ENCODE data around the gene TBC1D19. TPM values are rescaled to one million over a fixed set of nuclear protein-coding genes. Genes with fewer than 3 reads are reported as not detected.

Gene TBC1D19
- total and polyA plus RNA-seq, 2 experiments from 2014 or later, result 7.9 to 21.9 TPM

DNA sequence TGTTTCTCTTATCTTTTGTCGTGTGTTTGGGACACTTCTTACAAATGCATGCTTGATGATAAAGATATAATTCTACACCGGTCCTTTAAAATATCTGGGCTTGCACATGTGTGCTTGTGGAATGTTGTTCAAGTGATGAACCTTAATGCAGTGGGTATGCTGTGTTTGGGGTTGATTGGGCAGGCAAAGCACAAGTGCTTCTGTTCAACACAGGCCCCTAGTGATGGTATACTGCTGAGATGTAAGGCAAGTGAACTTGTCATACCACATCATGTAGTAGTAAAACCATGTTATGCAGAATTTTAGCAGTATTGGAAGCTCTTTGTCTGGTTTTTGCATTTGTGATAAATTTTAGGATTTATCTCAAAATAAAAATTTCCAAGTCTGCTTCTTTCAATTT is 23.9 kb downstream of the TBC1D19 start:
- Histone ChIP-seq H3K9me3 (ENCODE audit: low read depth) (no peaks in the 10 kb centered on the region), H3K36me3 (replicated peaks; ENCODE audit: insufficient read depth, low read depth) (no peaks in the 10 kb centered on the region), H3K27ac (no peak overlapping the region), H3K4me2 (no peak overlapping the region), H3K9me2 (replicated peaks; ENCODE audit: insufficient read depth) (no peaks in the 10 kb centered on the region), H3K4me1 (ENCODE audit: insufficient read depth) (no peaks in the 10 kb centered on the region), H2AFZ (no peak overlapping the region), H4K20me1 (ENCODE audit: insufficient read depth, poor library complexity, severe bottlenecking) (no peaks in the 10 kb centered on the region), H3K4me3 (no peak overlapping the region), H3K27me3 (no peaks in the 10 kb centered on the region), H3K79me2 (peaks cover 6% of the 10 kb centered on the region)
- TF ChIP-seq EZH2 (IDR thresholded peaks at IDR 0.05; ENCODE audit: borderline replicate concordance) (no peak), EZH2phosphoT487 (IDR thresholded peaks at IDR 0.05; ENCODE audit: low read depth, severe bottlenecking, unreplicated experiment) (no peak)
- TF ChIP-seq, protein P1, sequence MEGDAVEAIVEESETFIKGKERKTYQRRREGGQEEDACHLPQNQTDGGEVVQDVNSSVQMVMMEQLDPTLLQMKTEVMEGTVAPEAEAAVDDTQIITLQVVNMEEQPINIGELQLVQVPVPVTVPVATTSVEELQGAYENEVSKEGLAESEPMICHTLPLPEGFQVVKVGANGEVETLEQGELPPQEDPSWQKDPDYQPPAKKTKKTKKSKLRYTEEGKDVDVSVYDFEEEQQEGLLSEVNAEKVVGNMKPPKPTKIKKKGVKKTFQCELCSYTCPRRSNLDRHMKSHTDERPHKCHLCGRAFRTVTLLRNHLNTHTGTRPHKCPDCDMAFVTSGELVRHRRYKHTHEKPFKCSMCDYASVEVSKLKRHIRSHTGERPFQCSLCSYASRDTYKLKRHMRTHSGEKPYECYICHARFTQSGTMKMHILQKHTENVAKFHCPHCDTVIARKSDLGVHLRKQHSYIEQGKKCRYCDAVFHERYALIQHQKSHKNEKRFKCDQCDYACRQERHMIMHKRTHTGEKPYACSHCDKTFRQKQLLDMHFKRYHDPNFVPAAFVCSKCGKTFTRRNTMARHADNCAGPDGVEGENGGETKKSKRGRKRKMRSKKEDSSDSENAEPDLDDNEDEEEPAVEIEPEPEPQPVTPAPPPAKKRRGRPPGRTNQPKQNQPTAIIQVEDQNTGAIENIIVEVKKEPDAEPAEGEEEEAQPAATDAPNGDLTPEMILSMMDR (IDR thresholded peaks at IDR 0.05; ENCODE audit: poor library complexity), result no peak
- no peak for DNase-seq (ENCODE audit: low spot score)
- 46% methylated on average over 2 of the region's 2 CpGs for WGBS (ENCODE audit: low lambda C conversion rate, missing lambda C conversion rate)

DNA sequence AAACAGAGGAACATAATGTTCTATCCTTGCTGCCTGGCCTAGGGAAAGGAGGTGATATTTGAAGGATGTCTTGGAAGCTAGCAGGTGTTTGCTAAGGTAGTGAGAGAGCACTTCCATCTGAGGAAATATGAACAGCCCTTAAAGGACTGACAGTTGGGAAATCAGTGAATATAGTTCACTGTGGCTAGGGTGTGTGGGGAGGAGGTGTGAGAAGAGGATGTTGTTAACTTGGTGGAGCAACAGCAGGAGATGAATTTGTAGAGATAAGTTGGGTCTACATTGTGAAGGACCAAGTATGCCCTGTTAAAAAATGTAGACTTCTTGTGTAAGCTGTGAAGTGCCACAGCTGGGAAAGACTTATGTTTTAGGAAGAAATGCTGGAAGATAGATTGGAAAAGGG is 25.5 kb downstream of the TBC1D19 start:
- H2AFZ ChIP-seq, result no peak overlapping the region
- H3K4me3 ChIP-seq, result no peak overlapping the region
- H3K36me3 ChIP-seq (replicated peaks; ENCODE audit: insufficient read depth, low read depth), result no peaks in the 10 kb centered on the region
- no peaks in the 10 kb centered on the region for H3K9me2 ChIP-seq (replicated peaks; ENCODE audit: insufficient read depth)
- TF ChIP-seq EZH2 (IDR thresholded peaks at IDR 0.05; ENCODE audit: borderline replicate concordance), result no peak
- TF ChIP-seq, protein P1 (IDR thresholded peaks at IDR 0.05; ENCODE audit: poor library complexity), result no peak
- TF ChIP-seq EZH2phosphoT487 (IDR thresholded peaks at IDR 0.05; ENCODE audit: low read depth, severe bottlenecking, unreplicated experiment), result no peak
- no peaks in the 10 kb centered on the region for H3K27me3 ChIP-seq
- no peaks in the 10 kb centered on the region for H4K20me1 ChIP-seq (ENCODE audit: insufficient read depth, poor library complexity, severe bottlenecking)
- peaks cover 10% of the 10 kb centered on the region for H3K79me2 ChIP-seq
- H3K27ac ChIP-seq, result no peak overlapping the region
- no peak overlapping the region for H3K4me2 ChIP-seq
- no peak for DNase-seq (ENCODE audit: low spot score)
- H3K9me3 ChIP-seq (ENCODE audit: low read depth), result no peaks in the 10 kb centered on the region
- H3K4me1 ChIP-seq (ENCODE audit: insufficient read depth), result no peaks in the 10 kb centered on the region

DNA sequence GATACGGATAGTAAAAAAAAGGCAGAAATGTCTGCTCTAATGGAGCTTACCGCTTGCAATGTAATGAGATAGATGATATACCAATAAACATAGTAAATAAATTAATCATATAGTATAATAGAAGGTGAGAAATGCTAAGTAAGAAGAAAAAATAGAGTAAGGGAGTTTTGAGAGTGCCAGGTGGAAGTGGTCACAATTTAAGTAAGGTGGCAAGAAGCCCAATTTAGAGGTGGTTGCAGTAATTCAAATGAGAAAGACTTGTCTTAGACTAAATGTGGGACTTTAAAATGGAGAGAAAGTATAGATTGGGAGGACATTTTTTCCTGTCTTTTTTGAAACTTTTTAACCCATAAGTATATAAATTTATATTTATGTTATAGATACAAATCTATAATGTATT is 26.0 kb downstream of the TBC1D19 start:
- no peaks in the 10 kb centered on the region for H4K20me1 ChIP-seq (ENCODE audit: insufficient read depth, poor library complexity, severe bottlenecking)
- H3K4me3 ChIP-seq, result no peak overlapping the region
- no peak overlapping the region for H2AFZ ChIP-seq
- no peaks in the 10 kb centered on the region for H3K4me1 ChIP-seq (ENCODE audit: insufficient read depth)
- H3K27me3 ChIP-seq, result no peaks in the 10 kb centered on the region
- H3K4me2 ChIP-seq, result no peak overlapping the region
- TF ChIP-seq EZH2phosphoT487 (IDR thresholded peaks at IDR 0.05; ENCODE audit: low read depth, severe bottlenecking, unreplicated experiment) (no peak), EZH2 (IDR thresholded peaks at IDR 0.05; ENCODE audit: borderline replicate concordance) (no peak)
- TF ChIP-seq, protein P1 (IDR thresholded peaks at IDR 0.05; ENCODE audit: poor library complexity), result no peak
- H3K9me2 ChIP-seq (replicated peaks; ENCODE audit: insufficient read depth), result no peaks in the 10 kb centered on the region
- H3K27ac ChIP-seq, result no peak overlapping the region
- H3K9me3 ChIP-seq (ENCODE audit: low read depth), result no peaks in the 10 kb centered on the region
- H3K36me3 ChIP-seq (replicated peaks; ENCODE audit: insufficient read depth, low read depth), result no peaks in the 10 kb centered on the region
- 93% methylated on average over 2 of the region's 2 CpGs for WGBS (ENCODE audit: low lambda C conversion rate, missing lambda C conversion rate)
- peaks cover 10% of the 10 kb centered on the region for H3K79me2 ChIP-seq
- DNase-seq (ENCODE audit: low spot score), result no peak

DNA sequence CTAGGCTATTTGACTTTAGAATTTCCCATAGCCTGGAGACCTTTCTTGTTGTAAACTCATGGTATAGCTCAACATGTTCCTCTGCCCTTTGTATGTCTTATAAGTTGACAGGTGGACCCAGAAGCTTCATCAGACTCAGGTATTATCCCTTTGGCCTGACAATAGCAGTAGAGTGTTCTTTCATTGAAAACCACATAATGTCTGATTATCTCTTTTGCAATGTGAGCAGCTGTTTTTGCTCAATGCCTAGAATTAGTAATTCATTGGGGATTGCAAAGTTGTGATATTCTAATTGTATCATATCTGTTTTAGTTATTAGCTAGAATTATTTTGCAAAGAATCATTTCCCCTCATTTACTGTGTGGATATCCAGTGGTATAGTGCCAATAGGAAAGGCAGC is 27.5 kb downstream of the TBC1D19 start:
- Histone ChIP-seq H3K9me3 (ENCODE audit: low read depth) (no peaks in the 10 kb centered on the region), H4K20me1 (ENCODE audit: insufficient read depth, poor library complexity, severe bottlenecking) (no peaks in the 10 kb centered on the region), H3K9me2 (replicated peaks; ENCODE audit: insufficient read depth) (no peaks in the 10 kb centered on the region), H3K79me2 (peaks cover 10% of the 10 kb centered on the region), H2AFZ (no peak overlapping the region), H3K4me1 (ENCODE audit: insufficient read depth) (no peaks in the 10 kb centered on the region), H3K4me2 (no peak overlapping the region), H3K4me3 (no peak overlapping the region), H3K36me3 (replicated peaks; ENCODE audit: insufficient read depth, low read depth) (no peaks in the 10 kb centered on the region), H3K27ac (no peak overlapping the region), H3K27me3 (no peaks in the 10 kb centered on the region)
- TF ChIP-seq EZH2phosphoT487 (IDR thresholded peaks at IDR 0.05; ENCODE audit: low read depth, severe bottlenecking, unreplicated experiment), result no peak
- TF ChIP-seq EZH2 (IDR thresholded peaks at IDR 0.05; ENCODE audit: borderline replicate concordance), result no peak
- TF ChIP-seq, protein P1 (IDR thresholded peaks at IDR 0.05; ENCODE audit: poor library complexity), result no peak
- no peak for DNase-seq (ENCODE audit: low spot score)

Measured in hepatocyte (in vitro differentiated cells).